Activated T-cell treated with anti-CD3 and anti-CD28 coated beads for 4 hours (primary cell): Measurements from ENCODE around the gene FABP3.

ENCODE experiments used
- DNase-seq: peaks from one replicate; pipeline ENCODE4 v3.0.0-alpha.2; 2020

Gene FABP3

GRCh38 chr1:31373056-31373896 lies at the start of gene FABP3:
Gene FABP3 (minus strand): TSS chr1:31373076. CDS start chr1:31373014, 62 bp downstream.
- DNase-seq: no peak

DNA sequence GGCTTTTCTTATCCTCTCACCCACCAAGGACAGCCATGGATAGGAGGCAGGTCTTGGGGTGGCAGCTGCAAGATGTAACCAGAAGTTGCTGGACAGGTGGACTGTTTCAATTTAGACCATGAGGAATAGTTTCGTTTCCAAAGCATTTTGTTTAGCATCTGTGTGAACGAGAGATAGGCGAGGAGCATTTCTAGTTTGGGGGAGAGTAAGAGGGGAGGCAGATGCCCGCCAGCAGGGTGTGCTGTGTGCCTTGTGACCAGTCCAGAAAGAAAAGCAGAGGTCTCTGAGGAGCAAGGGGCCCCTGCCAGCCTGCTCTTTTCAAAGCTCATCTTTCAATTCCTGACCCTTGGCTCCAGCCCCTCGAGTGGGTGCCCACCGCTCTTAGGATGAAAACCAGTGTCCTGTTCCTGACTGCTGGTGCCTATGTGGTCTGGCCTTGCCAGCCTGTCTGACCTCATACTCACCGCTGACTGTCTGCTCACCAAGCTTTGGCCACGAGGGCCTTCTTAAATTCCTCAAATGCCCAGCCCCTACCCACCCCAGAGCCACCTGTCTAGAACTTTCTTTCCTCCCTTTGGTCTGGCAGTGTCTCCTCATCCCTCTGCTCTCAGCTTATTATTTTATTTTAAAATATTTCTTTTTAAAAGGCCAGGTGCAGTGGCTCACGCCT lies 48.6 kb upstream of the FABP3 start:
- no peak for DNase-seq

DNA sequence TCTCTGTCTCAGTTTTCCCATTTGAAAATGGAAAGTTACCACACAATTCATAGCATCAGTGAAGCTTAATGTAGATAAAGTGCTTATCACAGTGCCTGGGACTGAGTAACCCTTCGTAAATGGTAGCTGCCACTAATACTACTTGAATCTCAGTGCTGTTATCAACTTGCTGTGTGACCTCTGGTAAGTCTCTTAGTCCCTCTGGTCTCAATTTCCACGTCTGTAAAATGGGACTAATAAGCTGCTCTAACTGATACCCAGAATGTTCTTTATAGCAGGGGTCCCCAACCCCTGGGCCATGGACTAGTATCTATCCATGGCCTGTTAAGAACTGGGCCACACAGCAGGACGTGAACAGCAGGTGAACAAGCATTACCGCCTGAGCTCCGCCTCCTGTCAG lies 47.8 kb upstream of the FABP3 start:
- no peak for DNase-seq

DNA sequence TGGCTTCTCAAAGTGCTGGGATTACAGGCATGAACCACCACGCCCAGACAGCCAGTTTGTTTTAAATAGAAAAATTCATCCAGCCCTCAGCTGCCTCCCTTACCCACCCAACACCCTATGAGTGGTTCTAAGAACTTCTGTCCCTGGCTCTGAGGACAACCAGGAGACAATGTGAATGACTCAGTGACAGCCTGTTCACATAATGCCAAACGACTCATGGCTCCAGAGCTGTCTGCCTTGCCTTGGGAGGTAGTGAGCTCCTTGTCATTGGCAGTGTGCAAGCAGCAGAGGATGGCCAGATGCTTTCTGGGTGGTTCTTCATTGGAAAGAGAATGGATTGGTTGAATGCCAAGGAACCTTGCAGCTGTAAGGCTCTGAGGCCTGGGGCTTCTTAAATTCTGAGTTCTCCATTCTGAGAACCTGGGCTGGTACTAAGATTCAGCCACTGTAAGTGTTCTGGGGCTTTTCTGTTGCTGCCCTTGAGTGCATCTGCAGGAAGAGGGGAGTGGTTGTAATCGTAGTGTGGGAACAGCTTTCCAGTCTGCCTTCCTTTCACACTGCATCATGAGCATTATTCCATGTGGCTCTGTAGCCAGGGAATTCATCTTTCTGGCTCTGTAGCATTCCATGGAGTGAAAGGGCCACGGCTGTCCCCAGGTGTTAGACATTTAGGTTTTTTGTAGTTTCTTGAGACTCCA lies 45.9 kb upstream of the FABP3 start:
- DNase-seq: no peak

GRCh38 chr1:31417148-31417547 lies 44.3 kb upstream of the FABP3 start:
- DNase-seq: no peak

DNA sequence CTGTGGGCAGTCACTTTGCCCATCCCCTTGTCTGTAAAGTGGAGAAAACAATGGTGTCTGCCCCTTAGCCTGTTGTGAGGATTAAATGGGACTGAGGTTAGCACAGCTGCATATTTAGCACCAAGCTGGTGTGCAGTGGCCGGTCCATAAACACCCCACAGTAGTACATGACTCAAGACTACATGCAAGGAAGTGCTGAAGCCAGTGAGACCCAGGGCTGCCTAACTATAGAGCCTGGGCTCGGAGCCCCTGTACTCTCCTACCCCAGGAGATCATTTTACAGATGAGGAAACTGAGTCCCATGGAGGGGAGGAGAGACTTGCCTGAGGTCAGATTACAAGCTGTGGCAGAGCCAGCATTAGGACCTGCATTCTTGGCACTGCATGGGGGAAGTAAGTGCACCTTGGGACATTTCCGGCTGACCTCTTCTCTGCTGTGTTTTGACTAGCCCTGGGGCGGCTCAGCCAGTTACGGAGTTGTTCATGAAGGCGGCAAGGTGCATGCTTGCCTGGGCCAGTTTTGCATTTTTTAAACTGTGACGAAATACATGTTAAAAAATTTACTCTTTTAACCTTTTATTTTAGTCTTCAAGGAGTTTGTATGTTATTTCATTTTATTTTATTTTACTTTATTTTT lies 43.3 kb upstream of the FABP3 start:
- no peak for DNase-seq

DNA sequence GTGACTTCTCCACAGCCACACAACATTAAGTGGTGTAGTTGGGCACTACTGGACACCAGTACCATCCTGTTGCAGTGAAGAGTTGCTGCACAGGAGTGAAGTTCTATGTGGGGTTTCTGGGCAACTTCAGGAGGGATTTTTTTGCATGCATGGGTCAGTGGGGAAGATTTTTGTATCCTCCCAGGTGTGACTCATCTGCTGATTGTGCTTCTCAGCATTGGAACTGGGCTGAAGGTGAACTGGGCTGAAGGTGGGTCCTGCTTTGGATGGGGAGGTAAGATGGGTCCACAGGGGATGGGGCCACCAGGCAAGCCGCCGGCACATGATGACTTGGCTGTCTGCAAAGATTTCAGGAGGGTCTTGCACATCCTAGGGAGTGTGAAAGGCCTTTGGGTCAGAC lies 42.8 kb upstream of the FABP3 start:
- no peak for DNase-seq

- no peak for DNase-seq
Observed at GRCh38 chr1:31414980-31415370, 42.1 kb upstream of the FABP3 start.

- no peak for DNase-seq
Observed at GRCh38 chr1:31413405-31414001, 40.6 kb upstream of the FABP3 start.

DNA sequence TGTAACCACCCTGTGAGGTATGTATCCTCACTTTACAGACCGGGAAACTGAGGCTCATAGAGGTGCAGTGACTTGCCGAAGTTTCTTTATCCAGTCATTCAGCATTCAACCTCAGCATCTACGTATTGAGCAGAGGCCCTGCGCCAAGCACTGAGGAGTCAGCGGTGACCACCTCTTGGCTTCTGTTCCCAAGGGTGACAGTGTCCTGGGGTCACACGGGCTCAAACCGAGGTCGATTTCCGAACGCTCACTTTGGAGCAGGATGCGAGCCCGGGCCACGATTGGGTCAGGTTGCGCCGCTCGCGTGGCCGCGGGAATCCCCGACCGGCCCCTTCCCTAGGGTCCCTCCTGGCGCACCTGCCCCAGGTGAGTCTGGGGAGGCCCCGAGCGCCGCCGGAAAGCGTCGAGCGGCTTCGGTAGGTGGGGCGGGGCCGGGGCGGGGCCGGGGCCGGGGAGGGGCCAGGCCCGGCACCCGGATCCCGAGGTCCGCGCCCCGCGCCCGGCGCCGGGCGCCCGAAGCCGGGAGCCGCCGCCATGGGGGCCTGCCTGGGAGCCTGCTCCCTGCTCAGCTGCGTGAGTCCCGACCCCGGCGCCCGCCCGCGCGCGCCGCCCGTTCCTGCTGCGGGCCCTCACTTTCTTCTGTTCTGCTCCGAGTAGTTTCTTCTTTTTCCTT lies 40.0 kb upstream of the FABP3 start, which contains the start of gene SERINC2:
Gene SERINC2, plus strand, starts transcription at position 482 of the 673 bp plus-strand sequence. Its CDS starts 53 bp downstream, at position 535.
- no peak for DNase-seq

DNA sequence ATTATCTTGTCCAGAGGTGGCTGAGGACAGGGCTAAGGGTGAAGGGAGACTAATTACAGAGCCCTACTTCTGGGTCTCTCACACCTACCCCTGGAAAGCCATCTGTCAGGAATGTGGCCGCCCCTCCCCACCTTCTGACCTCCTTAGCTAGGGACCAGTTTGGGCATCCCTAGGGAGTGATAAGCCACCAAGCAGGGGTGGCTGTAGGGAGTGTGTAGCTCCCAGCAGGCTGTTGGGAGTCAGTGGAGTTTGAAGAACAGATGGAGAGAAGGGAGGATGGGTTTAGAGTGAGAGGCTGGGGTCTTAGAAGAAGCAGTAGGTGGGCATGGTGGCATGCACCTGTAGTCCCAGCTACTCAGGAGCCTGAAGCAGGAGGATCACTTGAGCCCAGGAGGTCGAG lies 39.3 kb upstream of the FABP3 start:
- no peak for DNase-seq

DNA sequence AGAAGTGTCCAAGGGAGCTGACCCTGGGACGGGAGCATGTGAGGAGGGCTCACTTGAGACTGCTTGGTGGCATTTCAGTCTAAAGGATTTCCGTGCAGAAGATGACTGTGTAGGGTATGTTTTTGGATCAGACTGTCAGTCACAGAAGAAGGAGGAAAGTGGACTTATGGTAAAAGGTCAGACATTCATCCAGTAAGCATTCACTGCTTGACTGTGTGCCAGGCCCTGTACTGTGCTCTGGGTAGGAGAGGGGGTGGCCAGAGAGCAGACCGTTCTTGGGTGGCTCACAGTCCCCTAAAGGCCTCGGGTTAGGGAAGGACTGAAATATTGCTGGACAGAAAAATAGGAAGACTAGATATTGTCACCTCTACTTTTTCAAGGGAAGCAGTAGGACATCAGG lies 38.0 kb upstream of the FABP3 start:
- DNase-seq: no peak

DNA sequence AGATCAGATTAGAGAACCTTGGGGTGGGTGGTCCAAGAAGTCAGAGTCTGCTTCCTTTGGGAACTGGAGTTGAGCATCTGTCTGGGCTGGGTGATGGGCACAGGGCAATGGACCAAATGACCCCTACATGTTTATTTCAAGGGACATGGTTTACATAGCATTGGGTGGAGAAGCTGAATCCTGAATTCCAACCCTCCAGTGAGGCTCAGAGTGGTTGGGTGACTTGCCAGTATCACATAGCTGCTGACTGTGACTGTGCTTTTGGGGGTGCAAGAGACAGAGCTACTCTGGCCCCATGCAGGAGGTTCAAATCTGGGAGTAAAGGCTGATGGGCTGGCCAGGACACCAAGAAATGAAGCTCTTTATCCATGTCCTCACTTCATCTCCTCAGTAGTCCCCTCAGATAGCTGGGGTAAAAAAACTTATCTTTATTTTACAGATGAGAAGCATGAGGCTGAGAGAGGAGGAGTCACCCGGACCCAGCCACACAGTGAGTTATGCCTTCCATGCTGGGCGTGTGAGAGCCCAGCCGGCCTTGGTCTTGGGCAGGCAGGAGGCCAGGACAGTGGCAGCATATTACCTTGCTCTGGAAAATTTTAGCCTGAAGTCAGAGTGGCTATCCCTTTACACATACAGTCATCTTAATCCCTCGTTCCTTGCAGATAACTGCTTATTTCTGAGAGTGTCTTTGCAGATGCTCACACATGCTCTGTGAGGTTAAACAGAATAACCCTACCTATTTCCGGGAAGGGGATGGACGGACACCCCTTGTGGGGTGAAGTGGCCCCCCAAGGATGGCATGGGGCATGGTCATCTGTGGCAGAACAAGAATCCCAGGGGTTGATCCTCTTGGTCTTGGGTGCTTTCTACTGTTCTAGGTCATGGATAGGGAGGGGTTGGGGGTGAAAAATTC lies 37.3 kb upstream of the FABP3 start:
- DNase-seq: no peak

- no peak for DNase-seq
Observed at GRCh38 chr1:31408788-31409318, 36.0 kb upstream of the FABP3 start.

DNA sequence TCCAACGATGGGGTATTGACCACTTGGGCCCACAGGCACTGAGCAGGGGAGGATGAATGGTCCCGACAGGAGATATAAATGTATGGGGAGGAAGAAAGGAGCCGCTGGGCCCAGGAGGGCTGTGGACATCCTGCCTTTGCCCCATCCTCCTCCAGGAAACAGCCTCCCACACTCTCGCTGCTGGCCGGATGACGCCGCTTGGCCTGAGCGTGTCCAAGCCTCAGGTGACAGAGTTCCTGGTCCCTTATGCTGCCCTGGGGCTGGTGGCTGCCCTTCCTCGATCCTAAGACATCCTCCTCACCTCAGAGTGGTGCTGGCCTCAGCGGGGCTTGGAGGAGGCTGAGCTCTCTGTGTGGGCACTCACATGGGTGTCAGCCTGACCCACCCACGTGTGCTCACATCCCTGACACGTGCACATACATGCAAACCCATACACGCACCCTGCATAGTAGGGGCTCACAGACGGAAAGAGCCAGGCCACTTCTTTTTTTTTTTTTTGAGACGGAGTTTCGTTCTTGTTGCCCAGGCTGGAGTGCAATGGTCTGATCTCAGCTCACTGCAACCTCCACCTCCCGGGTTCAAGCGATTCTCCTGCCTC lies 34.3 kb upstream of the FABP3 start:
- no peak for DNase-seq

DNA sequence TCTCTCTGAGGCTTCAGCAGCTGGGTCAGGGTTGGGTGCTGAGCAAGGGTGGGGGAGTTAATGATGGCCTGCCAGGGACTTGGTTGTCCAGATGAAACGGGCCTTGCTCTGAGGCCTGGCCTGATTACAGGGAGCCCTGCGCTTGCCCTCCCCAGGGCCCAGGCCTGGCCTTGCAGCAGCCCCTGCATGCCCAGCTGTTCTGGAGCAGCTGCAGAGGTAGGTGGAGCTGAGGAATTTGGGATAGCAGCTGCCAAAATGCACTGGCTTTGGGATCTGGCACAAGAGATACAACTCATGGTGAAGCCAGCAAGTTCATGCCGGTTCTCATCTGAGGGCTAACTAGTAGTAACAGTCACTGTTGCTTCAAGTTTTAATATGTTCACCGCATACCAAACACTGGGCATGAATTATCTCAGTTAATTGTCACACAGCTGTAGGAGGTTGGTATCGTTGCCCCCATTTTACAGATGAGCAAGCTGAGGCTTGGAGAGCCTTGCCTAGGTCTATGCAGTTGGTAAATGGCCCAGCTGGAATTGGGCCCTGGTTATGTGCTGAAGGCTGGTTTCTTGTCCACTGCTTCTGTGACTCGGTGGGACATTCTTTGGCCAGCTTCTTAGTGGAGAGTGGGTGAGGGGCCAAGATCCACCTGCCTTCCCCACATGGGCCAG lies 32.8 kb upstream of the FABP3 start:
- no peak for DNase-seq

DNA sequence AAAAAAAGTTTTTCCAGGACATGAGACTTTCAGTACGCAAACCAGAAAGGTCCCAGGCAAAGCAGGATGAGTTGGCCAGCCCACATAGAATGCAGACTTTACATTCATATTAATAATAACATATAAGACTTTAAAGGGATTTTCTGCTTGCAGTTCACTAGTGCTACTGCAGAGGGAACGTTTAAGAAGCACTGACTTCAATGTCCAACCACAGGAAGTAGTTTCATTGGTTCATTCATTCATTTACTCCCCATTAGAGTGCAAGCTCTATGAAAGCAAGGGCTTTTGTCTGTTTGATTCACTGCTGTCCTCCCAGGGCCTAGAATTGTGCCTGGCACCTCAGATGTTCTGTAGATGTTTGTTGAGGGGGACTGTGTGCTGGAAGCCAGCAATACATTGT lies 28.4 kb upstream of the FABP3 start:
- DNase-seq: no peak

GRCh38 chr1:31400393-31400792 lies 27.5 kb upstream of the FABP3 start:
- no peak for DNase-seq

- DNase-seq: no peak
Observed at GRCh38 chr1:31399976-31400375, 27.1 kb upstream of the FABP3 start.

DNA sequence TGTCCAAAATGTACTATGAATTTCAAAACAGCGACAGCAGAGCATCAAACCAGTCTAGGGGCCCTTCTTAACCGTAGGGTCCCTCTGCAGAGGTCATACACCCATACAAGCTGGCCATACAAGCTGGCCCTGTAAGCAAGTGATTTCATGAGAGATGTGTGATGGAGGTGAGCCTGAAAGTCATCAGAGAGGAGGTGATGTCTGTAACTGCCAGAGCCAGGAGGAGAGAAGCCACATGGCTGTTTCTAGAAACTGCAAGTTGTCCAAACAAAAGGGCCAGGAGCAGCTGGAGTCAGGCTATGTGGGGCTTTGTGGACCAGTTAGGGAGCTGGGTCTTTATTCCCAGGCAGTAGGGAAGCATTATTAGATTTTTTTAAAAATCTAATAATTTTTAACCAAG lies 25.4 kb upstream of the FABP3 start:
- no peak for DNase-seq
